ENCODE measurements around the gene CDH4.

CDH4 gene

DNA sequence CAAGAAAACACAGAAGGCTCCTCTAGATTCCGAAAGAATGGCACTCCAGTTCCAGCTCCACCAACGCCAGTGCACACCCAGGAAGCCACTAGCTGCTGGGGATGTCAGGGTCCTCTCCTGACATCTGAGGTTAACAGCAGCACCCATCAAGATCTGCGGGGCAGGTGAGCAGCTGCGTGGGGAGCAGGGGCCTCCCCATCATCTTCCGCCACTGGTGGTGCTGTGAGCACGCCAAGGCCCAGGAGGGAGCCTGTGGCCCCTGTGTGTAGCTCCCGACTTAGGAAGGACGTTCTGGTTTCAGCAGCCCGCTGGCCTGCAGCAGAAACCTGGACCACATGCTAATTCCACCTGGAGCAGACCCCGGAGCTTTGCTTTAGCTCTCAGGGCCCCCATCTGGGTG, 427.4 kb downstream of the CDH4 start:
- no peaks in the 10 kb centered on the region for H3K27me3 Mint-ChIP-seq (ENCODE audit: low read depth)
- H3K4me3 Mint-ChIP-seq: no peak overlapping the region
- no peaks in the 10 kb centered on the region for H3K9me3 Mint-ChIP-seq
- H3K27ac Mint-ChIP-seq: no peak overlapping the region
- no peak for DNase-seq (ENCODE audit: low spot score)
- H3K36me3 Mint-ChIP-seq (ENCODE audit: low read depth): no peaks in the 10 kb centered on the region
- H3K4me1 Mint-ChIP-seq (ENCODE audit: low read depth): no peaks in the 10 kb centered on the region

DNA sequence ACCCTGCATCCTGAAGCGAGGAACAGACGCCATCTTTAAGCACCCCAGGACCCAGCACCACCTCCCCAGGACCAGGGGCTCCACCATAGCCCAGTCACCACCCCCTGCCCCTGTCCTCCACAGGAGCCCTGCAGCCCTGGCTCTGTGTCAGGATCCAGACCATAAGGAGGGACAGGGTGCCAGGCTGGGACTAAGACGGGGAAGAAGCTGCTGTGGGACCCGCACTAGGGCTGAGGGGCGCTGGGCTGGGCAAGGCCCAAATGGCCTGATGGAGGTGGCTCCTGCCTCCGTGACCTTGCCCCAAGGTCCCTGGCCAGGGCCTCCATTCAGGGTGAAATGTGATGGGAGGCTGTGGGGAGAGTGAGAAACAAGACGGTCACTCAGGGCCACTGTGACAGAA, 428.0 kb downstream of the CDH4 start:
- Mint-ChIP-seq H3K9me3 (no peaks in the 10 kb centered on the region), H3K27ac (no peak overlapping the region), H3K4me1 (ENCODE audit: low read depth) (no peaks in the 10 kb centered on the region), H3K36me3 (ENCODE audit: low read depth) (no peaks in the 10 kb centered on the region), H3K4me3 (no peak overlapping the region), H3K27me3 (ENCODE audit: low read depth) (no peaks in the 10 kb centered on the region)
- no peak for DNase-seq (ENCODE audit: low spot score)

DNA sequence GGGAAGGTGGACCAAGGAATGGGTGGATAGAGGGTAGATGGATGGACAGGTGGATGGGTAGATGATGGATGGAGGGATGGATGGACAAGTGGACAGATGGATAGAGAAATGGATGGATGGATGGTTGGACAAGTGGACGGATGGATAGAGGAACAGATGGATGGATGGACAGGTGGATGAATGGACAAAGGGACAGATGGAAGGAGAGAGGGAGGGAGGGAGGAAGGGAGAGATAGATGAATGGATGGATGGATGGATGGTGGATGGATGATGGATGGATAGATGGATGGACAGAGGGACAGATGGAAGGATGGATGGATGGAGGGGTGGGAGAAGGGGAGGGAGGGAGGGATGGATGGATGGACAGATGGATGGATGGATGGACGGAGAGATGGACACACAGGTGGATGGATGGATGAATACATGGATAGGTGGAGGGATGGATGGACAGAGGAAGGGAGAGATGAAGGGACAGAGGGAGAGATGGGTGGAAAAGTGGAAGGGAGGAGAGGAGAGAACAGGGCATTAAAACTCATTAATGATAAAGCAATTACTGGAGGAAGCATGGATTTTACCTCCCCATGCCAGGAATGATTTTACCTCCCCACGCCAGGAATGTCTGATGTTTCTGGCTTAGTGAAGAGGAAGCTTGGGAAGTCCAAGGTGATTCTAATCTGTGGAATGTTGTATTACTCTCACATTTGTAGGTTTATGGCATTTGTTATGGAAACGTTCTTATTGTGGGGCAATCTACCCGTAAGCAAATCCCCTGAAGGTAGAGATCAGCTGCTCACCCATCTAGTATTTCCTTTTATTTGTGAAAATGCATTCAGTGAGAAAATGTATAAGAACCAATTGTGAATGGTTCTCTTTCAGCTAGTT, 430.3 kb downstream of the CDH4 start:
- no peak for DNase-seq (ENCODE audit: low spot score)
- Mint-ChIP-seq H3K9me3 (no peaks in the 10 kb centered on the region), H3K27me3 (ENCODE audit: low read depth) (no peaks in the 10 kb centered on the region), H3K4me3 (no peak overlapping the region), H3K4me1 (ENCODE audit: low read depth) (no peaks in the 10 kb centered on the region), H3K36me3 (ENCODE audit: low read depth) (no peaks in the 10 kb centered on the region), H3K27ac (no peak overlapping the region)

DNA sequence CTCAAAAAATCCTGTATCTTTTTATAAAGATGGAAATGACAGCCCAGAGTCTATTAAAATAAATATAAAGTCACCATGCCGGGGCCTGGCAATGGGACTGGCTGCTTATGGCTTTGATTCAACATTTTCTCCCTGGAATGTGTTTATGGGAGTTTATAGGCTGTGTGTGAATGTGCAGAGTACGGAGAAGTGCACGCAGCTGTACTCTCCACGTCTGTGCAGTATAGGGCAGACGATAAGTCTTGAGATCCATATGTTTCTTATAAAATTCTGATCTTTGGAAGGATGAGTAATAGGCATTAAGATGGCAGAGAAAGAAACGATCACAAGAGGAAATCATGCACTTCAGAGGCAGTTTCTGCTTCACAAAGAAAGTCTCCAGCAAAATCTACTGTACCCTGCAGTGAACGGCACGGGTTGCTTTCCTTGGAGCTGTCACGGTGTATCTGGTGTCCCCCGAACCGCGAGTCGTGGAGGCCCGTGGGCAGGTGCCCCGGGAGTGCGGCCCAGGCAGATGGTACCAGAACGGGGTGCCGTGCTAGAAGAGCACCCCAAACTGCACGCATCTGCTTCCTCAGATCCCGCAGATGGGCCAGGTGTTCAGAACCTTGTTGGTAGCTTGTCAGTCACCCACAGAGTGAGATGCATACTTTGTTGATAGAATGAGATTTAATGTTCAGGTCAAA, 431.1 kb downstream of the CDH4 start:
- DNase-seq (ENCODE audit: low spot score): no peak
- H3K4me1 Mint-ChIP-seq (ENCODE audit: low read depth): no peaks in the 10 kb centered on the region
- no peaks in the 10 kb centered on the region for H3K36me3 Mint-ChIP-seq (ENCODE audit: low read depth)
- H3K27me3 Mint-ChIP-seq (ENCODE audit: low read depth): no peaks in the 10 kb centered on the region
- H3K9me3 Mint-ChIP-seq: no peaks in the 10 kb centered on the region
- H3K27ac Mint-ChIP-seq: no peak overlapping the region
- H3K4me3 Mint-ChIP-seq: no peak overlapping the region

DNA sequence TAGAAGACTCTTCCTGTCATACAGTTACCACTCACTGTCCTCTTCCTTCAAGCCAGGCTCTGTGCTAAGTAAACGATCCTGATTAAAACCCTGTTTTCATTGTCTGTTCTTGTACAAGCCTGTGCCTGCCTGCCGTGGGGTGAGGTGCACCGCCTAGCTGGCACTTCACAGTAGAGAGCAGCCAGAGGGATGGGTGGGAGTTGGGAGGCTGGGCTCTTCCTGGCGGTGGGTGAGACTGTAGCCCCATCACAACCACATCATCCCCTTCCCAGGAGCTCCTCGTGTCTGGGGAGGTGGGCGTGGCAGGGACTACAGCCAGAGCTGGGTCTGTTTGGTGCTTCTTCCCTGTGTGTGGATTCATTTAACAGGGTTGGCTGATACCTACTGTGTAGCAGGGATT, 431.7 kb downstream of the CDH4 start:
- no peaks in the 10 kb centered on the region for H3K9me3 Mint-ChIP-seq
- H3K4me3 Mint-ChIP-seq: no peak overlapping the region
- H3K36me3 Mint-ChIP-seq (ENCODE audit: low read depth): no peaks in the 10 kb centered on the region
- no peak for DNase-seq (ENCODE audit: low spot score)
- no peaks in the 10 kb centered on the region for H3K4me1 Mint-ChIP-seq (ENCODE audit: low read depth)
- no peaks in the 10 kb centered on the region for H3K27me3 Mint-ChIP-seq (ENCODE audit: low read depth)
- H3K27ac Mint-ChIP-seq: no peak overlapping the region

DNA sequence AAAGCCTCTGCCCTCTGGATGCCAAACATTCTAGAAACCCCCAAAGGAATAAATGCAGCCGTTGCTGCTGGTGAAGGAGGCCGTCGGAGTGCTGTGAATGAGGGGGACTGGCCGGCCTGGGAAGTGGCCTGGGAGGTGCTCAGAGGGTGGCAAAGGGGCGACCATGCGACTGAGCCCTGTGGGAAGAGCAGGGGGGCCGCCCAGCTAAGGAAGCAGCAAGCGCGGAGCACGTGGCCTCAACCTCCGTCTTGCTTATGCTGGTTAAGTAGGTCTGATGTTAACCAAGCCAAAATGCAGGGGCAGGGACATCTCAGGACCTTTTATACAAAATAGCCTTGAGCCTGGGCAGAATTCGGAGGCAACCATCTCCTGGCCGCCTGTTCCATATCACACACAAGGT, 432.1 kb downstream of the CDH4 start:
- no peak for DNase-seq (ENCODE audit: low spot score)
- H3K36me3 Mint-ChIP-seq (ENCODE audit: low read depth): no peaks in the 10 kb centered on the region
- H3K9me3 Mint-ChIP-seq: no peaks in the 10 kb centered on the region
- H3K4me1 Mint-ChIP-seq (ENCODE audit: low read depth): no peaks in the 10 kb centered on the region
- H3K27ac Mint-ChIP-seq: no peak overlapping the region
- H3K27me3 Mint-ChIP-seq (ENCODE audit: low read depth): no peaks in the 10 kb centered on the region
- H3K4me3 Mint-ChIP-seq: no peak overlapping the region

DNA sequence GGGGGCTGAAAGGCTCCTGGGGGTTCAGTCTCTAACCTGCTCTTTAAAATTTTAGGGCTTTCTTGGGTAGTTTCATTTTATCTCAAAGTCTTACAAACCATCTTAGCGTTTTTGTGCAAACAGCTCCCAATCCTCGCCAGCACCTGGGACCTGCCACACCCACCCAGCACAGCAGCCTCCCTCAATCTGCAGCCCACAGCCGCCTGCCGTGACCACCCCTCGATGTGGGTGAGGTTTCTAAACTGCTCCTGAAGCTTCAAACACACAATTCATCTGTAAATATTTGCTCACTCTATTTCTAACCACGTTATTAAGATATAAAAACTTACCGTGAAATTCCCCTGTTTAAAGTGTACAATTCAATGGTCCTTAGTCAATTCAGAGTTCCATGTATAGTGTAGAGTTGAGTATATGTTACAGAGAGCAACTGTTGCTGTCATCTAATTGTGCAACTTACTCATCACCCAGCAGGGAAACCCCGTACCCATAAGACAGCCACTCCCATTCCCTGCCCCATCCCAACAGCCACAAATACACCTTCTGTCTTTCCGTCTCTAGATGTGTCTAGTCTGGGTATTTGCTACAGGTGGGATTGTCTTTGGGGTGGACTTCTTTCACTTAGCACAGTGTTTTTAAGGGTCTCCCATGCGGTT, 432.6 kb downstream of the CDH4 start:
- H3K9me3 Mint-ChIP-seq: no peaks in the 10 kb centered on the region
- no peak overlapping the region for H3K27ac Mint-ChIP-seq
- no peak for DNase-seq (ENCODE audit: low spot score)
- H3K4me3 Mint-ChIP-seq: no peak overlapping the region
- no peaks in the 10 kb centered on the region for H3K27me3 Mint-ChIP-seq (ENCODE audit: low read depth)
- H3K36me3 Mint-ChIP-seq (ENCODE audit: low read depth): no peaks in the 10 kb centered on the region
- no peaks in the 10 kb centered on the region for H3K4me1 Mint-ChIP-seq (ENCODE audit: low read depth)

DNA sequence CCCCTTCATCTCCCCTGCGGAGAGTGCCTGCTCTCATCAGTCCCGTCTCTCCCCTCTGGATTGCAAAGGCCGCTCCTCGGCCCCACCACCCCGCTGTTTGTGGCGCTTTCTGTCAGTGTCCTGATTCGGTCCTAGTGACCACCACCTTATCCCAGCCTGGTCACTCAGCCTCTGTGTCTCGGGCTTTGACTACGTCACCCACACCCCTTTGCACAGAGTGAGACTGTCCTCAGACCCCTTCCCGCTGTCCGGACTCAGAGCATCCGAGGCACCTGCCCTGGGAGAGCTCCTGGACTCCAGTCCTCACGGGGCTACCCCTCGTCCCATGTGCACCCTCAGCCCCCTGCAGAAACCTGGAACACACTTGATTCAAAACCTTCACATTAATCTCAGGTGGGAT, 433.4 kb downstream of the CDH4 start:
- no peaks in the 10 kb centered on the region for H3K9me3 Mint-ChIP-seq
- no peak overlapping the region for H3K27ac Mint-ChIP-seq
- no peaks in the 10 kb centered on the region for H3K4me1 Mint-ChIP-seq (ENCODE audit: low read depth)
- H3K4me3 Mint-ChIP-seq: no peak overlapping the region
- DNase-seq (ENCODE audit: low spot score): no peak
- H3K27me3 Mint-ChIP-seq (ENCODE audit: low read depth): no peaks in the 10 kb centered on the region
- H3K36me3 Mint-ChIP-seq (ENCODE audit: low read depth): no peaks in the 10 kb centered on the region

DNA sequence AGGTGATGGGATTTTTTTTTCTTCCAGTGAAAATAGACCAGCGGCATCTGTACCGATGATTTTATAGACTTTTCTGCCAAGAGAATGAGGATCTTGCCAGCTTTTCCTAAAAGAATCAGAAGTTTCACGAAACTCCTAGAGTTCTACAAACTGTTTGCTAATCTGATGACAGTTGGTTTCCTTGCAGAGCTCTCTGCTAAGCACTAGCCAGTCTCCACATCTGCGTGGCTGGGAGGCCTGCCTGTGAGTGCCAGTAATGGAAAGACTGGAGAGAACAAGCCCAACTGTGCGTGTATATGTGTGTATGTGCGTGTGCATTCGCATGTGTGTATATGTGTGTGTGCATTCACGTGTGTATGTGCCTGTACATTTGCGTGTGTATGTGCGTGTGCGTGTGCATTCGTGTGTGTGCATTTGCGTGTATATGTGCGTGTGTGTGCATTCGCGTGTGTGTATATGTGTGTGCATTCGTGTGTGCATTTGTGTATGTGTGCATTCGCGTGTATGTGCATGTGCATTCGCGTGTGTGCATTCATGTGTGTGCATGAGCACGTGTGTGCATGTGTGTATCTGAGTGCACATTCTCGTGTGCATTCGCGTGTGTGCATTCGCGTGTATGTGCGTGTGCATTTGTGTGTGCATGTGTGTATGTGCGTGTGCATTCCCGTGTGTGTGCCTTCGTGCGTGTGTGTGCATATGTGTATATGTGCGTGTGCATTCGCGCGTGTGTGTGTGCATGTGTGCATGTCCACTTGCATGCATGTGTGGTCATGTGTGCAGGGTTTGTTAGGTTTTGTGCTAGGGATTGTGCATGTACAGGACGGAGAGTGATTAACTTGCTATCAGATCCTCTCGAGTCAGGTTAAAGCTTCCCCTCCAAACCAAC, 434.2 kb downstream of the CDH4 start:
- H3K27me3 Mint-ChIP-seq (ENCODE audit: low read depth): no peaks in the 10 kb centered on the region
- no peaks in the 10 kb centered on the region for H3K4me1 Mint-ChIP-seq (ENCODE audit: low read depth)
- no peaks in the 10 kb centered on the region for H3K9me3 Mint-ChIP-seq
- H3K36me3 Mint-ChIP-seq (ENCODE audit: low read depth): no peaks in the 10 kb centered on the region
- H3K4me3 Mint-ChIP-seq: no peak overlapping the region
- no peak for DNase-seq (ENCODE audit: low spot score)
- H3K27ac Mint-ChIP-seq: no peak overlapping the region

DNA sequence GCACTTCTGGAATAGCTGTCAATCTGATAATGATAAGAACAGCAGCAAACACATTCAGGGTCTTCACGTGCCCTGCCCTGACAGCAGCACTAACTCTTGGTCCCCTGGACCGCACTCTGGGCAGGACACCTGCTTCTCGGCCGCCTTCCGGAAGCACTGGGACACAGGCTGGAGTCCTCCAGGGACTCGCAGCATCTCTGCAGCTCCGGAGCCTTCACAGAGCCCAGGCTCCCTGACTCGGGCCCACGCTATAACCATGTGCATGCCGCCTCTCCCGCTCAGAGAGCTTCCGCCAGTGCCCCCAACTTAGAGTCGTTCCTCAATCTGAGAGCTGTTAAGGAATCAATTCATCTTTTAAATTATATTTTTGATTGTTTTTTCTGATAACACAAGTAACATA, 436.4 kb downstream of the CDH4 start:
- Mint-ChIP-seq H3K27ac (no peak overlapping the region), H3K36me3 (ENCODE audit: low read depth) (no peaks in the 10 kb centered on the region), H3K4me3 (no peak overlapping the region), H3K27me3 (ENCODE audit: low read depth) (no peaks in the 10 kb centered on the region), H3K9me3 (no peaks in the 10 kb centered on the region), H3K4me1 (ENCODE audit: low read depth) (no peaks in the 10 kb centered on the region)
- no peak for DNase-seq (ENCODE audit: low spot score)

DNA sequence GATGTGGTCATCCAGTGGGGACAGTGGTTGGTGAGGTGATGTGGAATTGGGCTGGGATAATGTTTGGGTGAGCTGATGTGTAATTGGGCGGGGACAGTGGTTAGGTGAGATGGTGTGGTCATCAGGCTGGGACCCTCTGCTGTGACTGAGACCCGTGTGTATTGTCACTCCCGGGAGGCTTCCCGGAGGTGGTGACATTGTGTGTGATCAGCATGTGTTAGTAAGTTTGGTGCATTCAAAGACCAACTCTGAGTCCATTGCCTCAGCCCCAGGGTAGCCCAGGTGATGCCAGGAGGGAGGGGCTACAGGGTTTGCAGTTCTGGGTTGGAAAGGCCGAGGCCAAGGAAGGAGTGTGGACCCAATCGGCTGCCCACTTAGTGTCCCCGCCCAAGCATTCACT, 438.1 kb downstream of the CDH4 start:
- H3K27me3 Mint-ChIP-seq (ENCODE audit: low read depth): no peaks in the 10 kb centered on the region
- no peaks in the 10 kb centered on the region for H3K9me3 Mint-ChIP-seq
- H3K4me3 Mint-ChIP-seq: no peak overlapping the region
- no peak for DNase-seq (ENCODE audit: low spot score)
- H3K4me1 Mint-ChIP-seq (ENCODE audit: low read depth): no peaks in the 10 kb centered on the region
- H3K36me3 Mint-ChIP-seq (ENCODE audit: low read depth): no peaks in the 10 kb centered on the region
- H3K27ac Mint-ChIP-seq: no peak overlapping the region

DNA sequence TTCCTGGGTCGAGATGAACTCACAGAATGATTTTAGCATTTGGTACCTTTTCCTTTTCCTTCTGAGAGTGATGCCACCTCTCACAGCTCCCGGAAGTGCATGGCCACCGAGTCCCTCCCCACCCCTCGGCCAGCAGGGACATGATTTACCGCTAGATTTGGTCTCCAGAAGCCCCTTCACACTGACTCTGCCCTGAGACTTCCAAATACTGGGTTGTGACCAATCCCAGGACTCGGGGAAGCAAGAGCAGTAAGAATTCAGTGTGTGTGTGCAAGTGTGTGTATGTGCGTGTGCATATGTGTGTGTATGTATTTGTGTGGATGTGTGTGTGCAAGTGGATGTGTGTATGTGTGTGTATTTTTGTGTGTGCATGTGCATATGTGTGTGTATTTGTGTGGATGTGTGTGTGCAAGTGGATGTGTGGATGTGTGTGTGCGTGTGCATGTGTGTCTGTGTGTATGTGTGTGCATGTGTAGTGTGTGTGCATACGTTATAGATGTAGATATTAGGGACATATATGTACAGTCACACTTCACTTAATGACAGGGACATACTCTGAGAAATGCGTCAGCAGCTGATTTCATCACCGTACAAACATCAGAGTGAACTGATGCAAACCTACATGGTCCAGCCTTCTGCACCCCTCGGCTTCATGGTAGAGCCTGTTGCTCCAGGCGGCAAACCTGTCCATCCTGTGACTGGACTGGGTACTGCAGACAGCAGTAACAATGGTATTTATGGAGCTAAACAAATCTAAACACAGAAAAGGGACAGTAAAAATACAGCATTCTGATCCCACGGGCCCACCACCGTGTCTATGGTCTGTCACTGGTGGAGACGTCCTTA, 439.2 kb downstream of the CDH4 start:
- H3K9me3 Mint-ChIP-seq: no peaks in the 10 kb centered on the region
- DNase-seq (ENCODE audit: low spot score): no peak
- H3K4me1 Mint-ChIP-seq (ENCODE audit: low read depth): no peaks in the 10 kb centered on the region
- no peaks in the 10 kb centered on the region for H3K27me3 Mint-ChIP-seq (ENCODE audit: low read depth)
- H3K36me3 Mint-ChIP-seq (ENCODE audit: low read depth): no peaks in the 10 kb centered on the region
- no peak overlapping the region for H3K4me3 Mint-ChIP-seq
- H3K27ac Mint-ChIP-seq: no peak overlapping the region

DNA sequence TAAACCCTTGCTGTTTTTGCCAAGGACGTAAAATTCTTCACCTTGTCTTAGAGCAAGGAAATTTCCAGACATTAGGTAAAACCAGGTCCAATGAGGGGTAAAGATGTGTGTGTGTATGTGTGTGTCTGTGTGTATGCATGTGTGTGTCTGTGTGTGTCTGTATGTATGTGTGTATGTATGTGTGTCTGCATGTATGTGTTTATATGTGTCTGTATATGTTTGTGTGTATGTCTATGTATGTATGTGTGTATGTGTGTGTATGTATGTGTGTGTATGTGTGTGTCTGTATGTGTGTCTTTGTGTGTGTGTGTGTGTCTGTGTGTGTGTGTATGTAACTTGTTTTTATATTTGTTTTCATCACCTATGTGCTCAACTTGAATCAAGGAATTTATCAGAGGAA, 439.9 kb downstream of the CDH4 start:
- no peaks in the 10 kb centered on the region for H3K27me3 Mint-ChIP-seq (ENCODE audit: low read depth)
- no peaks in the 10 kb centered on the region for H3K36me3 Mint-ChIP-seq (ENCODE audit: low read depth)
- H3K4me1 Mint-ChIP-seq (ENCODE audit: low read depth): no peaks in the 10 kb centered on the region
- H3K9me3 Mint-ChIP-seq: no peaks in the 10 kb centered on the region
- no peak overlapping the region for H3K4me3 Mint-ChIP-seq
- H3K27ac Mint-ChIP-seq: no peak overlapping the region
- no peak for DNase-seq (ENCODE audit: low spot score)
